ENCODE measurements around the gene MBD3. TPM values are rescaled to one million over a fixed set of nuclear protein-coding genes. Genes with fewer than 3 reads are reported as not detected.

MBD3 gene
- total and polyA plus RNA-seq, 7 donors = 26.1 to 105 (median 61.7) TPM

- Histone ChIP-seq H3K27ac (peak overlapping the region; percentile 89 to 99 (median 94)), H3K4me3 (peak overlapping the region; percentile 46 to 83 (median 79)), H3K36me3 (peaks cover 1 to 22% (median 9%) of the 10 kb centered on the region in 4 donors), H3K27me3 (no peaks in the 10 kb centered on the region), H3K4me1 (peaks cover 0 to 36% (median 26%) of the 10 kb centered on the region in 4 donors), H3K9me3 (no peaks in the 10 kb centered on the region)
- intact Hi-C loops (cut with DNase I) = loop anchor here (2.0 kb wide), 1 partner anchor 23 kb away; the partner anchor contains the start of gene MEX3D
- TF ChIP-seq CTCF (IDR thresholded peaks at IDR 0.05) (no peak), POLR2AphosphoS5 (IDR thresholded peaks at IDR 0.05) (peak; percentile 54 to 76 (median 66)), POLR2A (IDR thresholded peaks at IDR 0.05) (no peak), EP300 (IDR thresholded peaks at IDR 0.05) (no peak)
- peak; percentile 93 for DNase-seq
- 0 to 1% methylated on average over 94 of the region's 94 CpGs for WGBS, 2 donors
Observed at GRCh38 chr19:1592024-1592754, 476 bp downstream of the MBD3 start.

DNA sequence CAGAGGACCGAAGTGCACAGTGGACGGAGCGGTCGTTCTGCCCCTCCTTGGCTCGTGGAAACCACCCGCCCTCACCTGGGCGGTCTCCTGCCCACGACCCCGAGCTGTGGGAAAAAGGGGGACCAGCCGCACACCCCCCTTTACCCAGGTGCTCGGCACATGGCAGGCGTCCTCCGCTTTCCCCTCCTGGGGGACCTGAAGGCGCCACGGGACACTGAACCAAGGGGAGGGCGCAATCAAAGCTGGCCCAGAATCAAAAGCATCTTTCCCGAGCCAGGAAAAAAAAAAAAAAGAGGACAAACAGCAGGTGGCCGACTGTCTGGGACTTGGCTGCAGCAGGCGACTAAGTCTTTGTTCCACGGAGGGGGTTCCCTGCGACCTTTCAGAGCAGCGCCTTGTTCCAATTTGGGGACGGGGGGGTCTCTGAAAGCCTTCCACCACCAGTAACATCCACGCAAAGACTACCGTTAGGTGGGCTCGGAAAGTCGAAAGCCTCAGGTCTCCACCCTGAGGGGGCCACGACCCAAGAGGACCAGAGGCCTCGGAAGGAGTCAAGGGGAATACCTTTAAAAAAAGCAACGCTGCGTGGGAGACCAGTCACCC lies 1.1 kb downstream of the MBD3 start:
- peaks cover 0 to 39% (median 26%) of the 10 kb centered on the region in 4 donors for H3K4me1 ChIP-seq
- no peaks in the 10 kb centered on the region for H3K9me3 ChIP-seq
- no peaks in the 10 kb centered on the region for H3K27me3 ChIP-seq
- peak overlapping the region; percentile 89 to 99 (median 94) for H3K27ac ChIP-seq
- WGBS, 2 donors = 1 to 2% methylated on average over 31 of the region's 31 CpGs
- peak overlapping the region; percentile 46 to 83 (median 79) for H3K4me3 ChIP-seq
- intact Hi-C loops (cut with DNase I) = loop anchor here (2.0 kb wide), 1 partner anchor 23 kb away; the partner anchor contains the start of gene MEX3D
- TF ChIP-seq POLR2AphosphoS5 (IDR thresholded peaks at IDR 0.05) (no peak), CTCF (IDR thresholded peaks at IDR 0.05) (no peak), EP300 (IDR thresholded peaks at IDR 0.05) (no peak)
- H3K36me3 ChIP-seq = peaks cover 0 to 16% (median 5%) of the 10 kb centered on the region in 4 donors
- DNase-seq = no peak

GRCh38 chr19:1590641-1591397 lies 1.8 kb downstream of the MBD3 start:
- peak overlapping the region; percentile 46 to 83 (median 79) for H3K4me3 ChIP-seq

GRCh38 chr19:1587872-1588271 lies 4.8 kb downstream of the MBD3 start:
- no peak for TF ChIP-seq POLR2A (IDR thresholded peaks at IDR 0.05)
- no peak for TF ChIP-seq EP300 (IDR thresholded peaks at IDR 0.05)
- TF ChIP-seq CTCF (IDR thresholded peaks at IDR 0.05) = no peak
- WGBS, 2 donors = 63 to 77% methylated on average over 9 of the region's 9 CpGs
- intact Hi-C loops (cut with DNase I) = no loop called here
- H3K9me3 ChIP-seq = no peaks in the 10 kb centered on the region
- H3K27ac ChIP-seq = no peak overlapping the region
- peaks cover 0 to 30% (median 18%) of the 10 kb centered on the region in 4 donors for H3K4me1 ChIP-seq
- H3K27me3 ChIP-seq = no peaks in the 10 kb centered on the region
- no peak for DNase-seq
- H3K36me3 ChIP-seq = peaks cover 0 to 22% (median 14%) of the 10 kb centered on the region in 4 donors
- H3K4me3 ChIP-seq = no peak overlapping the region

More at GRCh38 chr19:1590641-1591397, 1.8 kb downstream of the MBD3 start:
- Histone ChIP-seq H3K27me3 (no peaks in the 10 kb centered on the region), H3K9me3 (no peaks in the 10 kb centered on the region), H3K36me3 (peaks cover 0 to 12% (median under 1%) of the 10 kb centered on the region in 4 donors), H3K4me1 (peaks cover 0 to 39% (median 26%) of the 10 kb centered on the region in 4 donors), H3K27ac (peak overlapping the region; percentile 89 to 99 (median 94))
- intact Hi-C loops (cut with DNase I) = no loop called here
- WGBS, 2 donors = 13 to 18% methylated on average over 10 of the region's 10 CpGs
- TF ChIP-seq POLR2A (IDR thresholded peaks at IDR 0.05) = no peak
- DNase-seq = no peak

GRCh38 chr19:1585243-1585580 lies 7.5 kb downstream of the MBD3 start:
- Histone ChIP-seq H3K4me3 (no peak overlapping the region), H3K27ac (no peak overlapping the region), H3K27me3 (no peaks in the 10 kb centered on the region), H3K36me3 (peaks cover 12 to 49% (median 34%) of the 10 kb centered on the region in 4 donors), H3K4me1 (peaks cover 0 to 11% (median 2%) of the 10 kb centered on the region in 4 donors), H3K9me3 (no peaks in the 10 kb centered on the region)
- WGBS, 2 donors = 92 to 97% methylated on average over 13 of the region's 13 CpGs
- no peak for TF ChIP-seq EP300 (IDR thresholded peaks at IDR 0.05)
- no peak for TF ChIP-seq POLR2AphosphoS5 (IDR thresholded peaks at IDR 0.05)
- TF ChIP-seq CTCF (IDR thresholded peaks at IDR 0.05) = no peak
- TF ChIP-seq POLR2A (IDR thresholded peaks at IDR 0.05) = no peak
- intact Hi-C loops (cut with DNase I) = no loop called here
- DNase-seq = peak; percentile 64
